Hematopoietic multipotent progenitor cell treated with erythropoietin and hydrocortisone succinate and interleukin-3 and kit ligand, for 8 days (in vitro differentiated cells): ENCODE data around the gene RPTOR.

ENCODE experiments used
- DNase-seq: peaks from one replicate; pipeline ENCODE4 v3.0.0-alpha.2; 2015

The RPTOR gene

GRCh38 chr17:80923211-80924110 is 378.8 kb downstream of the RPTOR start:
- no peak for DNase-seq

- DNase-seq: no peak
Measured at GRCh38 chr17:80924111-80924806, 379.6 kb downstream of the RPTOR start.

GRCh38 chr17:80924807-80925610 is 380.4 kb downstream of the RPTOR start:
- no peak for DNase-seq

GRCh38 chr17:80925688-80926335 is 381.2 kb downstream of the RPTOR start:
- no peak for DNase-seq

- no peak for DNase-seq
Measured at GRCh38 chr17:80926591-80927250, 382.1 kb downstream of the RPTOR start.

- no peak for DNase-seq
Measured at GRCh38 chr17:80927791-80928216, 383.2 kb downstream of the RPTOR start.

GRCh38 chr17:80929449-80929848 is 384.8 kb downstream of the RPTOR start:
- no peak for DNase-seq

- no peak for DNase-seq
Measured at GRCh38 chr17:80930335-80931279, 386.0 kb downstream of the RPTOR start.

- no peak for DNase-seq
Measured at GRCh38 chr17:80931421-80932265, 387.0 kb downstream of the RPTOR start.

GRCh38 chr17:80935526-80935925 is 390.9 kb downstream of the RPTOR start:
- no peak for DNase-seq

GRCh38 chr17:80936218-80936617 is 391.6 kb downstream of the RPTOR start:
- DNase-seq: no peak

GRCh38 chr17:80936723-80937122 is 392.1 kb downstream of the RPTOR start:
- no peak for DNase-seq

- DNase-seq: no peak
Measured at GRCh38 chr17:80937462-80938381, 393.1 kb downstream of the RPTOR start.

GRCh38 chr17:80938556-80938955 is 393.9 kb downstream of the RPTOR start:
- DNase-seq: peak; percentile 20

GRCh38 chr17:80939151-80940145 is 394.8 kb downstream of the RPTOR start:
- DNase-seq: no peak

- DNase-seq: no peak
Measured at GRCh38 chr17:80940171-80941123, 395.8 kb downstream of the RPTOR start.
